ENCODE results near the gene CCK. TPM values are rescaled to one million over a fixed set of nuclear protein-coding genes. Genes with fewer than 3 reads are reported as not detected.
A peak's percentile ranks its signal among the peaks of the same experiment; 100 is the strongest.

The CCK gene
- total RNA-seq, 6 experiments from 2014 or later = not detected

GRCh38 chr3:42225486-42226363 is 40.3 kb downstream of the CCK start:
- Mint-ChIP-seq H3K27ac (peak overlapping the region; percentile 32; the same call in 1 of the 2 replicates), H3K27me3 (ENCODE audit: insufficient read depth) (peaks cover 6% of the 10 kb centered on the region), H3K9me3 (no peaks in the 10 kb centered on the region), H3K4me1 (ENCODE audit: low read depth) (peaks cover 46% of the 10 kb centered on the region), H3K4me3 (no peak overlapping the region), H3K36me3 (ENCODE audit: low read depth) (peaks cover 16% of the 10 kb centered on the region)
- TF ChIP-seq, protein P1, sequence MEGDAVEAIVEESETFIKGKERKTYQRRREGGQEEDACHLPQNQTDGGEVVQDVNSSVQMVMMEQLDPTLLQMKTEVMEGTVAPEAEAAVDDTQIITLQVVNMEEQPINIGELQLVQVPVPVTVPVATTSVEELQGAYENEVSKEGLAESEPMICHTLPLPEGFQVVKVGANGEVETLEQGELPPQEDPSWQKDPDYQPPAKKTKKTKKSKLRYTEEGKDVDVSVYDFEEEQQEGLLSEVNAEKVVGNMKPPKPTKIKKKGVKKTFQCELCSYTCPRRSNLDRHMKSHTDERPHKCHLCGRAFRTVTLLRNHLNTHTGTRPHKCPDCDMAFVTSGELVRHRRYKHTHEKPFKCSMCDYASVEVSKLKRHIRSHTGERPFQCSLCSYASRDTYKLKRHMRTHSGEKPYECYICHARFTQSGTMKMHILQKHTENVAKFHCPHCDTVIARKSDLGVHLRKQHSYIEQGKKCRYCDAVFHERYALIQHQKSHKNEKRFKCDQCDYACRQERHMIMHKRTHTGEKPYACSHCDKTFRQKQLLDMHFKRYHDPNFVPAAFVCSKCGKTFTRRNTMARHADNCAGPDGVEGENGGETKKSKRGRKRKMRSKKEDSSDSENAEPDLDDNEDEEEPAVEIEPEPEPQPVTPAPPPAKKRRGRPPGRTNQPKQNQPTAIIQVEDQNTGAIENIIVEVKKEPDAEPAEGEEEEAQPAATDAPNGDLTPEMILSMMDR (IDR thresholded peaks at IDR 0.05) = no peak
- no peak for DNase-seq

- peak overlapping the region; percentile 32; the same call in 1 of the 2 replicates for H3K27ac Mint-ChIP-seq
- no peak for DNase-seq
- H3K4me3 Mint-ChIP-seq = no peak overlapping the region
Observed at GRCh38 chr3:42224658-42225421, 41.1 kb downstream of the CCK start.

GRCh38 chr3:42224178-42224577 is 41.8 kb downstream of the CCK start:
- no peak overlapping the region for H3K27ac Mint-ChIP-seq
- peaks cover 23% of the 10 kb centered on the region for H3K36me3 Mint-ChIP-seq (ENCODE audit: low read depth)
- H3K27me3 Mint-ChIP-seq (ENCODE audit: insufficient read depth) = peaks cover 2% of the 10 kb centered on the region
- TF ChIP-seq, protein P1 (IDR thresholded peaks at IDR 0.05) = no peak
- no peaks in the 10 kb centered on the region for H3K9me3 Mint-ChIP-seq
- no peak for DNase-seq
- peaks cover 34% of the 10 kb centered on the region for H3K4me1 Mint-ChIP-seq (ENCODE audit: low read depth)
- no peak overlapping the region for H3K4me3 Mint-ChIP-seq

More at GRCh38 chr3:42224658-42225421, 41.1 kb downstream of the CCK start:
- no peaks in the 10 kb centered on the region for H3K9me3 Mint-ChIP-seq
- peaks cover 2% of the 10 kb centered on the region for H3K27me3 Mint-ChIP-seq (ENCODE audit: insufficient read depth)
- peaks cover 40% of the 10 kb centered on the region for H3K4me1 Mint-ChIP-seq (ENCODE audit: low read depth)
- peaks cover 22% of the 10 kb centered on the region for H3K36me3 Mint-ChIP-seq (ENCODE audit: low read depth)
- TF ChIP-seq, protein P1 (IDR thresholded peaks at IDR 0.05) = no peak

DNA sequence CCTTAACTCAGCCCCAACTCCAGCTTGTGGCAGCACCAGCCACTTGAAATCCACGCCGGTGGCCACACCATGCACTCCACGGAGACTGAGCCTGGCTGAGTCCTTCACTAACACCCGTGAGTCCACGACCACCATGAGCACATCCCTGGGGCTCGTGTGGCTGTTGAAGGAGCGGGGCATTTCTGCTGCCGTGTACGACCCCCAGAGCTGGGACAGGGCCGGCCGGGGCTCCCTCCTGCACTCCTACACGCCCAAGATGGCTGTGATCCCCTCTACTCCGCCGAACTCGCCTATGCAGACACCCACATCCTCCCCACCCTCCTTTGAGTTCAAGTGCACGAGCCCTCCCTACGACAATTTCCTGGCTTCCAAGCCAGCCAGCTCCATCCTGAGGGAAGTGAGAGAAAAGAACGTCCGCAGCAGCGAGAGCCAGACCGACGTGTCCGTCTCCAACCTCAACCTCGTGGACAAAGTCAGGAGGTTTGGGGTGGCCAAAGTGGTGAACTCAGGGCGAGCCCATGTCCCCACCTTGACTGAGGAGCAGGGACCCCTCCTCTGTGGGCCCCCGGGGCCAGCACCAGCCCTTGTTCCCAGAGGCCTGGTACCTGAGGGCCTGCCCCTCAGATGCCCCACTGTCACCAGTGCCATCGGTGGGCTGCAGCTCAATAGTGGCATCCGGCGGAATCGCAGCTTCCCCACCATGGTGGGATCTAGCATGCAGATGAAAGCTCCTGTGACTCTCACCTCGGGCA is 42.9 kb downstream of the CCK start:
- DNase-seq = no peak
- Mint-ChIP-seq H3K4me3 (no peak overlapping the region), H3K4me1 (ENCODE audit: low read depth) (peaks cover 26% of the 10 kb centered on the region), H3K36me3 (ENCODE audit: low read depth) (peaks cover 23% of the 10 kb centered on the region), H3K27me3 (ENCODE audit: insufficient read depth) (no peaks in the 10 kb centered on the region; the same call in 1 of the 2 replicates), H3K9me3 (no peaks in the 10 kb centered on the region), H3K27ac (no peak overlapping the region)
- TF ChIP-seq, protein P1 (IDR thresholded peaks at IDR 0.05) = no peak

GRCh38 chr3:42220436-42221121 is 45.4 kb downstream of the CCK start:
- no peak for DNase-seq
- peaks cover 39% of the 10 kb centered on the region for H3K4me1 Mint-ChIP-seq (ENCODE audit: low read depth)
- TF ChIP-seq, protein P1 (IDR thresholded peaks at IDR 0.05) = no peak
- no peak overlapping the region for H3K4me3 Mint-ChIP-seq
- H3K36me3 Mint-ChIP-seq (ENCODE audit: low read depth) = peaks cover 22% of the 10 kb centered on the region
- H3K9me3 Mint-ChIP-seq = no peaks in the 10 kb centered on the region
- H3K27ac Mint-ChIP-seq = no peak overlapping the region
- no peaks in the 10 kb centered on the region for H3K27me3 Mint-ChIP-seq (ENCODE audit: insufficient read depth)
